ENCODE results near the gene ZNF74.
"Not testable (repeated sequence)": the region's sequence is repeated elsewhere in the genome, so short reads cannot be mapped to it uniquely, and the experiment has no call there.

ZNF74 gene

DNA sequence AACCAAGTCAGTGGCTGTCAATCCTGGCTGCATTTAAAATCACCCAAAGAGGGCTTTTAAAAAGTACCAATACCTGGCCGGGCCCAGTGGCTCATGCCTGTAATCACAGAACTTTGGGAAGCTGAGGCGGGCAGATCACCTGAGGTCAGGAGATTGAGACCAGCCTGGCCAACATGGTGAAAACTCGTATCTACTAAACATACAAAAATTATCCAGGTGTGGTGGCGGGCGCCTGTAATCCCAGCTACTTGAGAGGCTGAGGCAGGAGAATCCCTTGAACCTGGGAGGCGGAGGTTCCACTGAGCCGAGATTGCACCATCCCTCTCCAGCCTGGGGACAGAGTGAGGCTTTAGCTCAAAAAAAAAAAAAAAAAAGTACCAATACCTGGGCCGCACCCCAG is 17.7 kb upstream of the ZNF74 start:
- DNase-seq (ENCODE audit: low read depth in 3 of 3), result not testable (repeated sequence)

DNA sequence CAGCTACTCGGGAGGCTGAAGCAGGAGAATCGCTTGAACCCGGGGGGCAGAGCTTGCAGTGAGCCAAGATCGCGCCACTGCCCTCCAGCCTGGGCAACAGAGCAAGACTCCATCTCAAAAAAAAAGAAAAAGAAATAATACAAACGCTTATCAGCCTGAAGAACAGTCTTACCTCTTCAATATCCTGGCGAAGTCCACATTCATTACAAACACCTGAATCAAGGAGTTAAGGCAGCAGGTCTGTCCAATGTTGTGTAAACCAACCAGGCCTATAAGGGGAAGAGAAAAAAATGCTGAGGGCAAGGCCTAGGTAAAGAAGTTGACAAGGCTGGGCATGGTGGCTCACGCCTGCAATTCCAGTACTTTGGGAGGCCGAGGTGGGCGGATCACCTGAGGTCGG is 17.0 kb upstream of the ZNF74 start:
- not testable (repeated sequence) for DNase-seq (ENCODE audit: low read depth in 3 of 3)

DNA sequence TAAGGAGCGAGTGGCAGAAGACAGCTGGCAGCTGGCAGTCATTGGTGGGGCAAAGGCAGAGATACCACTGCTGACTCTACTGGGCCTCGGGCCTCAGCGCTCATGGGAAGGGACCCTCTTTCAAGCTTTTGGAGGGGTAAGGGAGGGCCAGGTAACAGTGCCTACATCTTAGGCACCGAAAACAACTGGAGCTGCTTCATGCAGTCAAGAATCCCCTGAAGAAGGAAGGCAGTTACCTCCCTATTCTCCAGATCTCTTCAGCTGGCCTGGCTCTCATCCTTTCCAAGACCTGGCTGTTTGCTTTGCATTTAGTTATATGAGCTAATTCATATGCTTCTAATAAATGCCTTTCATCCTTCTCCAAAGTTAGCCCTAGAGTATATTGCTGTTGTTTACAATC is 15.8 kb upstream of the ZNF74 start:
- DNase-seq (ENCODE audit: low read depth in 3 of 3), result no peak

DNA sequence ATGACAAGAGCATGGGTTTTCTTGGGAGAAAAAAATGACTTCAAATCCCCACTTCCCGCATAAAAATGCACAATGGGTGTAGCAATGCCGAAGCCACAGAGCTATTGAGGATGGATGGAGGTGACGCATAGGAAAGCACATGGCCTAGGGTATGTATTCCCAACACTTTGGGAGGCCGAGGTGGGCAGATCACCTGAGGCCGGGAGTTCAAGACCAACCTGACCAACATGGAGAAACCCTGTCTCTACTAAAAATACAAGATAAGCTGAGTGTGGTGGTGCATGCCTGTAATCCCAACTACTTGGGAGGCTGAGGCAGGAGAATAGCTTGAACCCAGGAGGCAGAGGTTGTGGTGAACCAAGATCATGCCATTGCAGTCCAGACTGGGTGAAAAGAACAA is 15.3 kb upstream of the ZNF74 start:
- DNase-seq (ENCODE audit: low read depth in 3 of 3), result not testable (repeated sequence)

DNA sequence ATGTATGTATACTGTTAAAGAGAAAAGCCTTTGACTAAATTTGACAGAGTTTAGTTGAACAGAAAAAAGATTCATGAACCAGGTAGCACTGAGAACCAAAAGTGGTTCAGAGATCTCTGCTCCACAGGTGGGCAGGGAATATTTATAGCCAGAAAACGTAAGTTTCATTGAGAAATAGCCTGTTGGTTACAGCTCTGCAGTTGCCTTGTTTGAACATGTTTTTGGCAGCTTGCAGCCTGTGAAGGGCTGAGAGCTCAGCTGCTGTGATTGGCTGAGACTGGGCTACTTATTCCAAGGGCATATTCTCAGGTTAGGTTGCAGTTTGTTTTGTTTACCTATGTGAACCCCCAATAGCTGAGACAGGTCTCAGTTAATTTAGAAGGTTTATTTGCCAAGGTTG is 13.5 kb upstream of the ZNF74 start:
- DNase-seq (ENCODE audit: low read depth in 3 of 3), result no peak

GRCh38 chr22:20383538-20383937 is 10.4 kb upstream of the ZNF74 start:
- DNase-seq (ENCODE audit: low read depth in 3 of 3), result no peak

- DNase-seq (ENCODE audit: low read depth in 3 of 3), result no peak
These were observed 9.8 kb upstream of the ZNF74 start for GRCh38 chr22:20384171-20384570.

- DNase-seq (ENCODE audit: low read depth in 3 of 3), result no peak
These were observed 9.1 kb upstream of the ZNF74 start for GRCh38 chr22:20384865-20385264.

GRCh38 chr22:20386336-20386735 is 7.6 kb upstream of the ZNF74 start:
- DNase-seq (ENCODE audit: low read depth in 3 of 3), result no peak

DNA sequence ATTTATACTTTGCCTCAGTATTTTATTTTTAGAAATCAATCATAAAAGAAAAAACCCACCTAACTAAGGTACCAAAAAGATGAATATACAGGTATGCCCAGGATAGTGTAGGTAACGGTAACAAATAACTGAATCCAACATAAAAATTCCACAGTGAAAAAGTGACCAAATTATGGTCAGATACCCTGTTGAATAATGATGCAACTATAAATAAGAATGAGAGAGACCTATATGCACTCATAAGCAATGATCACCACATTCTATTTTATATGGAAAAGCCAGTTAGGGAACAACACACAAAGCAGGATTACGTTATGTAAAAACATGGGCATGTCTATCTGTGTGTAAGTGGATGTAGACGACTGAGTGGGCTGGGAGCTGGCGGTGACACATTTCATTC is 7.0 kb upstream of the ZNF74 start:
- no peak for DNase-seq (ENCODE audit: low read depth in 3 of 3)

DNA sequence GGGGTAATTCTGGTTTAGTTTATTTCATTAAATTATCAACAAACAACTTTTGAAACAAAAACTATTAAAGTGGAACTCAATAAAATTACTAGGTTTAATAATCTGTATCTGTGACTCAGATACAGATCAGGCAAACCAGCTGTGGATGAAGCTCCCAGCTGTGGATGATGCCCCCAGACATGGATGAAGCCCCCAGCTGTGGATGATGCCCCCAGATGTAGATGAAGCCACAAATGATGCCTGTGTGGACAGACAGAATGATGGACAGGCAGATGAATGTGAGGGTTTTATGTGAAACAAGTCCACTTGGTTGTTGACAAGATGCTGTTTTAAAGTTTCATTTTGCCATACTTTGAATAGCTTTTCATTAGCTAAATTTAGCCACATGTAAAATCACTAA is 5.8 kb upstream of the ZNF74 start:
- no peak for DNase-seq (ENCODE audit: low read depth in 3 of 3)

GRCh38 chr22:20389288-20389687 is 4.7 kb upstream of the ZNF74 start:
- no peak for DNase-seq (ENCODE audit: low read depth in 3 of 3)

- DNase-seq (ENCODE audit: low read depth in 3 of 3), result no peak
These were observed 3.5 kb upstream of the ZNF74 start for GRCh38 chr22:20390394-20390907.

DNA sequence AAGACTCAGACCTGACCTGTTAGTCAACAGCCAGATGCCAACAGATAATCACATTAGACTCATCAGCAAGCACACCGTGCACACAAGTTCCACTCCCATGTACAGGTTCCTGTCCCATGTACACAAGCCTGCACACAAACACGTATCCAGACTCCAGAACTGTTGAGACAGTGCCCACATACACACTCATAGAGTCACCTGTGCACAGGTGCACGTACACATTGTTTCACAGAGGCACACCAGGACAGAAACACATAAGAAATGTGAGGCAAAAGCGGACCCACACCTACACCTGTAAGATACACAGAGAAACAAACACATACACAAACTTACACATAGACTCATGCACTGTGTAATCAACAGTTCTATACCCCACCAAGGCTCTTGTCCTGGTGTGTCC is 2.7 kb upstream of the ZNF74 start:
- DNase-seq (ENCODE audit: low read depth in 3 of 3), result no peak

- DNase-seq (ENCODE audit: low read depth in 3 of 3), result not testable (repeated sequence)
These were observed 1.5 kb upstream of the ZNF74 start for GRCh38 chr22:20392365-20392881.

DNA sequence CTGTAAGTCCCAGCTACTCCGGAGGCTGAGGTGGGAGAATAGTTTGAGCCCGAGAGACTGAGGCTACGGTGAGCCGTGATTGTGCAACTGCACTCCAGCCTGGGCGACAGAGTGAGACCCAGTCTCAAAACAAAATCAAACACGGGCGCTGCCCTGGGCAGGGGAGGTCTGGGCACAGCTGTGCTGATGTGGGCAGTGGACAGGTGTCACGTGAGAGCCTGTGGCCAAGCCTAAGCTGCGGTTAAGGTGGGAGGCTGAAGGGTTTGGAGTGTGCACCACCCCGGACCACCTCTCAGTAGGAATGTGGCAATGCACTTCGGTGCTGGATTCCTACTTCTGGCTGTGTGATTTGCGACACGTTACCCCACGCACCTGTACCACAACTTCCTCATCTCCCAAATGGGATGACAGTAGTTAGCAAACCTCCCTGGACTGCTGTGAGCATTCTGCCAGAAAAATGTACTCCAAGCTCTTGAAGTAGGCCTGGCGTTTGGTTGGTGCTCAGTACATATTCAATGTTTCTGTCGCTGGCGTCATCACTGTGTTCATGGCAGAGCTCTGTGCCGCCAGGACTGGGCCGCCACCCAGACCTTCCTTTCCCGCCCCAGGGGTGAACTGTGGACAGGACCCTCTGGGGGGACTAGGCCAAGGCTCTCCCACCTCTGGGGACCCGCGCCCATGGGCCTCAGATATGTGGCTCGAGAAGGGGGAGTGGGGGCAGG is 807 bp upstream of the ZNF74 start:
- DNase-seq (ENCODE audit: low read depth in 3 of 3), result no peak

DNA sequence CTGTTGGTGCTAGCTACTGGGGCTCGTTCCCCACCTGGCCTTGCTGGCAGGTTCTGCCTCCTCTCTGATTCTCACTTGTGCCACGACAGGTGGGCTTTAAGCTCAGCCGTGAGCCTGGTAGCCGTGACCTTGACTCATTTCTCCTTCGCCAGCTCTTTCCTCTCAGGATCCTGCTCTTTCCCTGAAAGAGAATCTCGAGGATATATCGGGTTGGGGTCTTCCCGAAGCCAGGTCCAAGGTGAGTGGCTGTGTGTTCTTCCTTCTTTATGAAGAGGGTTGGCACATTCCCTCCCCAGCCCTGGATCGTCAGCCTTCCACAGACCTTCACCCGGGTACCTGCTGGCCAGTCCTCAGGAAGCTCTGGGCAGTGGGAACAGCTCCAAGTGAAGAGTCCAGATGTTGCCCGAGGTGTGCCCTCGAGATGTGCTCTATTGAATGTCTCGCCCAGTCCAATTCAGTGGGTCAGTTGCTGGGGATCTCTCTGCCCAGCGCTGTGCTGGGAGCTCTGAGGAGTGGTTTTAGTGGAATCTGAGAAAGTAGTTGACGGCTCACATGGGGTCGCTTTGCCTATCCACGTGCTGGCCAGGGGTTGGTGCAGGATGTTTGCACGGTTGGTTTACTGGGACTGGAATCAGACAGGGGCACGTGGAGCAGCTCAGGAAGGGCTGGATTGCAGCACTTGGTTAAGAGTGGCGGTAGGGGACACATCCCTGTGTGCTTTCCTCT is 1.4 kb downstream of the ZNF74 start:
- no peak for DNase-seq (ENCODE audit: low read depth in 3 of 3)

- no peak for DNase-seq (ENCODE audit: low read depth in 3 of 3)
These were observed 1.9 kb downstream of the ZNF74 start for GRCh38 chr22:20395907-20396287.

- no peak for DNase-seq (ENCODE audit: low read depth in 3 of 3)
These were observed 2.7 kb downstream of the ZNF74 start for GRCh38 chr22:20396639-20397038.

DNA sequence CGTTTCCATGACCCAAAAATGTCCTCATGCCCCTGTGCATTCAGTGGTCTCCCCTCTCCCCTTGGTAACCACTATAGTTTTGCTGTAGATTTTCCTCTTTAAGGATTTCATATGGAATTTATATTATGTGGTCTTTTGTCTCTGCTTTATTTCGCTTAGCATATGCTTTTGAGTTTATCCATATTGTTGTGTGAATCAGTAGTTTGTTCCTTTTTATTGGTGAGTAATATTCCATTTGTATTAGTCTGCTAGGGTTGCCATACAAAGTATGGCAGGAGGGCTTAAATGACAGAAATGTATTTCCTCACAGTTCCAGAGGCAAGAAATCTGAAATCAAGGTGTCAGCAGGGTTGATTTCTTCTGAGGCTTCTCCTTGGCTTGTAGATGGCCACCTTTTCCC is 3.5 kb downstream of the ZNF74 start:
- DNase-seq (ENCODE audit: low read depth in 3 of 3), result no peak

DNA sequence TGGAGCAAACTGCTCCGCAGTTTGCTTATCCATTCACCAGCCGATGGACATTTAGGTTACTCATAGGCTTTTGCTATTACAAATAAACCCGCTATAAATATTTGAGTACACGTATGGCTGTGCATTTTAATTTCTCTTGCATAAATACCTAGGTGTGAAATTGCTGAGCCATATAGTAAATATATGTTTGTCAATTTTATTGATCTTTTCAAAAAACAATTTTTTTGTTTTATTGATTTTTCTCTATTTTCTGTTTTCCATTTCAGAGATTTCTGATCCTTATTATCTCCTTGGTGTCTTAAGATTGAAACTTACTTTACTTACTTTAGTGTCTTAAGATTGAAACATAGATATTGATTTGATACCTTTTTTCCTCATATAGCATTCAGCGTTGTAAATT is 4.5 kb downstream of the ZNF74 start:
- DNase-seq (ENCODE audit: low read depth in 3 of 3), result no peak

DNA sequence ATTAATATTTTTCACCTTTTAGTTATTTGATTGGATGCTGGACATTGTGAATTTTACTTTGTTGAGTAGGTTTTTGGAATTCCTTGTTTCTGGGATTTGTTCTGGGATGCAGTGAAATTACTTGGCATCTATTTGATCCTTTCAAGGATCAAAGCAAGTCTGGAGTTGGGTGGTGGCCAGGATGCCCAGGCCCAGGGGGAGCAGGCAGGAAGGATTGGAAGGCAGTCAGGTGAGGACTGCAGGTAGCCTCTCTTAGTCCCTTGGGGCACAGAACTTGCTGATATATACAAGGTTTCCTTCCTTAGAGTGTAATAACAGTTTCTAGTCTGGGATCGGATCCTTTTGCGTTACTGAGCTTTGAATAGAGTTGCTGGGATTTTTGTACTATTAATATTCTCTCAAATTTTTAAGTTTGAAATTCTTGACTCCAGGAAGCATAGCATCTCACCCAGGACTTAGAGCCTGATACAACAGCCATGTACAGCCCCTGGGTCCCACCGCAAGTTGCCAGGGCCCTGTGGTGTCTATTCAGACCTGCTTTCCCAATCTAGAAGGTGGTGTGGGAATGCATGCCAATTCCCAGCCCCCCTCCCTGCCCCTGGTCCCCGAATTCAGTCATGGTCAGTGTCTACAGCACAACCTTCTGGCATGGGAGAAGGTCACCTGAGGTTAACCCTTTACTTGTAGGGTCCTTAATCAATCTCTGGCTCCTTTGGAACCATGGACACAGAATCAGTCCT is 6.1 kb downstream of the ZNF74 start:
- no peak for DNase-seq (ENCODE audit: low read depth in 3 of 3)
